Fibroblast of lung (primary cell): ENCODE results near the gene ETV6.

ENCODE experiments used
- CTCF ChIP-seq, 2 donors: IDR thresholded peaks in 1 of 2; conservative IDR thresholded peaks in 1 of 2; 1 replicate in 1 of 2; 2 replicates in 1 of 2; pipeline ENCODE4 v1.5.1; 2011 to 2012; ENCODE audit warnings: low read length in 2 of 2, control low read depth in 1 of 2, inconsistent platforms in 1 of 2, low read depth in 1 of 2, mild to moderate bottlenecking in 1 of 2
- EZH2 ChIP-seq: IDR thresholded peaks from 2 replicates; pipeline ENCODE4 v1.5.1; 2012; ENCODE audit warnings: low read length, control low read depth, mild to moderate bottlenecking; ENCODE audit errors: missing control alignments

GRCh38 chr12:11648514-11649412 lies 711 bp upstream of the ETV6 start:
- TF ChIP-seq CTCF (conservative IDR thresholded peaks at IDR 0.05 in 1 of 2, IDR thresholded peaks at IDR 0.05 in 1 of 2; ENCODE audit: low read depth in 1 of 2, low read length in 2 of 2) (no peak), EZH2 (no peak)
